Measurements from ENCODE around the gene CD99. TPM values are rescaled to one million over a fixed set of nuclear protein-coding genes. Genes with fewer than 3 reads are reported as not detected.

The CD99 gene
- total RNA-seq, 2 donors from 2014 or later = 384 to 1,041 TPM

DNA sequence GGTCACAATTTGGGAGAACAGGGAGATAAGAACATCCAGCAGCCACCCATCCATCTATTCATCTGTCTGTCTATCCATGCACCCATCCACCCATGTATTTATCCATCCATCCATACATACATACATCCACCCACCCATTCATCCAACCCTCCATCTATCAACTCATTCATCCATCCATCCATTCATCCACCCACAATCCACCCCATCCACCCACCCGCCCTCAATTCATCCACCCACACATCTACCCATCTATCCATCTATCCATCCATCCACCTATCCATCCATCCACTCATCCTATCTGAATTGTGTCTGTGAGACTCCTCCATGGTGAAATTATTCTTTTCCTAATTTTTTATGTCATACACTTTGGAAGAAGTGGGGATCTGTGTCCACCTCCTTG lies 6.8 kb upstream of the CD99 start:
- no peaks in the 10 kb centered on the region for H3K27me3 ChIP-seq (replicated peaks; ENCODE audit: insufficient read depth)
- no peaks in the 10 kb centered on the region for H3K9me3 ChIP-seq
- TF ChIP-seq POLR2AphosphoS5 (IDR thresholded peaks at IDR 0.05) (no peak), POLR2A (IDR thresholded peaks at IDR 0.05) (no peak), CTCF (IDR thresholded peaks at IDR 0.05) (no peak)
- H3K27ac ChIP-seq = no peak overlapping the region
- 96% methylated on average over 1 of the region's 1 CpG for WGBS
- no peaks in the 10 kb centered on the region for H3K36me3 ChIP-seq
- no peak overlapping the region for H3K4me3 ChIP-seq
- intact Hi-C loops (cut with DNase I) = no loop called here
- peaks cover 3% of the 10 kb centered on the region for H3K4me1 ChIP-seq (replicated peaks)
- DNase-seq (ENCODE audit: low spot score) = no peak

DNA sequence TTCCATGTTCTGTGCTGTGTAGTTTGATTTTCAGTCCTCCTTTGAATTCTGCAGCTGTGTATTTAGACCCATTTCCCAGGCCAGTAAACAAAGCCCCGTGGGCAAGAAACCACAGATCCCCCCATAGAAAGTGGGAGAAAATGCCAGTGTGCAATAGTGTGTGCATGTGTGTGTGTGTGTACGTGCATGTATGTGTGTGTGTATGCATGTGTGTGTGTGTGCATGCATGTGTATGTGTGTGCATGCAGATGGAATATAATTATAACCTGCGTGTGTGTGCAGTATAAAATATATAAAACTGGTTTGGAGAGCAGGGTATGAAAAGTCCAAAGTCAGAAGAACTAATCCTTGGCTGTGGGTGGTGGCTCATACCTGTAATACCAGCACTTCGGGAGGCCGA lies 5.2 kb upstream of the CD99 start:
- no peak overlapping the region for H3K27ac ChIP-seq
- intact Hi-C loops (cut with DNase I) = no loop called here
- no peak for DNase-seq (ENCODE audit: low spot score)

GRCh38 chrX:2689773-2690666 lies 1.1 kb upstream of the CD99 start:
- TF ChIP-seq POLR2AphosphoS5 (IDR thresholded peaks at IDR 0.05) (no peak), CTCF (IDR thresholded peaks at IDR 0.05) (no peak), POLR2A (IDR thresholded peaks at IDR 0.05) (no peak)
- intact Hi-C loops (cut with DNase I) = loop anchor here (5.0 kb wide), 1 partner anchor 78 kb away; no protein-coding TSS in a partner anchor
- H3K27ac ChIP-seq = peak overlapping the region; percentile 7 to 90
- no peaks in the 10 kb centered on the region for H3K36me3 ChIP-seq
- 84% methylated on average over 36 of the region's 37 CpGs for WGBS
- H3K9me3 ChIP-seq = no peaks in the 10 kb centered on the region
- no peaks in the 10 kb centered on the region for H3K27me3 ChIP-seq (replicated peaks; ENCODE audit: insufficient read depth)
- H3K4me3 ChIP-seq = peak overlapping the region in 1 of 2 donors; percentile 91
- H3K4me1 ChIP-seq (replicated peaks) = no peaks in the 10 kb centered on the region
- no peak for DNase-seq (ENCODE audit: low spot score)

More for the DNA sequence above, 5.2 kb upstream of the CD99 start:
- H3K4me3 ChIP-seq = no peak overlapping the region
- H3K9me3 ChIP-seq = no peaks in the 10 kb centered on the region
- H3K27me3 ChIP-seq (replicated peaks; ENCODE audit: insufficient read depth) = no peaks in the 10 kb centered on the region
- TF ChIP-seq POLR2AphosphoS5 (IDR thresholded peaks at IDR 0.05) = no peak
- no peak for TF ChIP-seq POLR2A (IDR thresholded peaks at IDR 0.05)
- no peak for TF ChIP-seq CTCF (IDR thresholded peaks at IDR 0.05)
- H3K4me1 ChIP-seq (replicated peaks) = no peaks in the 10 kb centered on the region
- WGBS = 86% methylated on average over 5 of the region's 5 CpGs
- H3K36me3 ChIP-seq = no peaks in the 10 kb centered on the region

GRCh38 chrX:2691543-2692220 lies 587 bp downstream of the CD99 start:
- intact Hi-C loops (cut with DNase I) = loop anchor here (5.0 kb wide), 1 partner anchor 79 kb away; no protein-coding TSS in a partner anchor
- peak overlapping the region; percentile 77 to 90 for H3K27ac ChIP-seq
- H3K27me3 ChIP-seq (replicated peaks; ENCODE audit: insufficient read depth) = no peaks in the 10 kb centered on the region
- no peak for DNase-seq (ENCODE audit: low spot score)
- whole genome bisulfite sequencing = under 1% methylated on average over 36 of the region's 42 CpGs
- no peaks in the 10 kb centered on the region for H3K36me3 ChIP-seq
- peaks cover 7% of the 10 kb centered on the region for H3K4me1 ChIP-seq (replicated peaks)
- peak overlapping the region; percentile 69 to 91 for H3K4me3 ChIP-seq
- TF ChIP-seq CTCF (IDR thresholded peaks at IDR 0.05) (no peak), POLR2AphosphoS5 (IDR thresholded peaks at IDR 0.05) (no peak), POLR2A (IDR thresholded peaks at IDR 0.05) (no peak)
- no peaks in the 10 kb centered on the region for H3K9me3 ChIP-seq
